ENCODE data around the gene TNFRSF18. TPM values are rescaled to one million over a fixed set of nuclear protein-coding genes. Genes with fewer than 3 reads are reported as not detected.

The TNFRSF18 gene
- total and polyA plus RNA-seq, 2 donors (not counting 1 experiment from before 2014, with no cell fraction given) = 10.1 to 33.5 TPM

GRCh38 chr1:1202831-1203560 lies 3.4 kb downstream of the TNFRSF18 start:
- Histone ChIP-seq H4K20me1 (ENCODE audit: control insufficient read depth, insufficient read depth, low read length, poor library complexity, severe bottlenecking) (no peaks in the 10 kb centered on the region), H3K36me3 (replicated peaks in 1 of 2; ENCODE audit: control extremely low read depth in 1 of 2, control insufficient read depth in 1 of 2, extremely low read depth in 1 of 2, insufficient read depth in 2 of 2, low read length in 1 of 2) (no peaks in the 10 kb centered on the region), H3K4me3 (ENCODE audit: control extremely low read depth in 1 of 5, extremely low read depth in 1 of 5, insufficient read depth in 1 of 5, low read depth in 2 of 5, low read length in 4 of 5) (no peak overlapping the region), H3K79me2 (ENCODE audit: control insufficient read depth, insufficient read depth, low read length) (no peaks in the 10 kb centered on the region), H3K9ac (ENCODE audit: low read length) (no peak overlapping the region), H3K4me2 (replicated peaks; ENCODE audit: low read depth, low read length, poor library complexity, severe bottlenecking) (no peak overlapping the region), H2AFZ (ENCODE audit: insufficient read depth, low read depth, low read length, poor library complexity, severe bottlenecking) (no peak overlapping the region), H3K27me3 (replicated peaks in 1 of 4; ENCODE audit: control extremely low read depth in 1 of 4, control insufficient read depth in 3 of 4, insufficient read depth in 4 of 4, low read length in 3 of 4) (peaks cover 0 to 35% (median 12%) of the 10 kb centered on the region in 4 experiments), H3K27ac (ENCODE audit: low read length in 2 of 2) (no peak overlapping the region), H3K9me3 (ENCODE audit: control extremely low read depth in 1 of 3, control insufficient read depth in 2 of 3, insufficient read depth in 1 of 3, low read length in 2 of 3) (peaks cover 0 to 22% (median 0%) of the 10 kb centered on the region in 3 donors), H3K4me1 (ENCODE audit: control insufficient read depth in 2 of 2, insufficient read depth in 2 of 2, low read length in 2 of 2) (peaks cover 35 to 36% of the 10 kb centered on the region in 2 donors)
- DNase-seq (peak; percentile 51), ATAC-seq (ENCODE audit: low read depth) (no peak)
- 86% methylated on average over 27 of the region's 27 CpGs for WGBS (ENCODE audit: insufficient coverage)
- CTCF ChIA-PET = no interaction called here
- Mint-ChIP-seq H3K9me3 (ENCODE audit: insufficient read depth) (no peaks in the 10 kb centered on the region), H3K27me3 (peaks cover 2% of the 10 kb centered on the region), H3K4me3 (no peak overlapping the region), H3K4me1 (peaks cover 21% of the 10 kb centered on the region), H3K27ac (peak overlapping the region; percentile 15)
- intact Hi-C loops (cut with micrococcal nuclease) = loop anchor here (10.0 kb wide), 1 partner anchor 168 kb away; no protein-coding TSS in a partner anchor
- TF ChIP-seq EZH2 (IDR thresholded peaks at IDR 0.05; ENCODE audit: borderline replicate concordance, insufficient read depth, low read depth, low read length, poor library complexity, severe bottlenecking) (no peak), CTCF (IDR thresholded peaks at IDR 0.05) (no peak)
- POLR2A ChIA-PET = no interaction called here
